DMS153 (cell line): ENCODE data around the gene TBCK.
"Not testable (repeated sequence)": the region's sequence is repeated elsewhere in the genome, so short reads cannot be mapped to it uniquely, and the experiment has no call there.

Source experiments
- DNase-seq: peaks from one replicate; lab custom pipeline; 2025; lab: John Stamatoyannopoulos, UW

TBCK gene

DNA sequence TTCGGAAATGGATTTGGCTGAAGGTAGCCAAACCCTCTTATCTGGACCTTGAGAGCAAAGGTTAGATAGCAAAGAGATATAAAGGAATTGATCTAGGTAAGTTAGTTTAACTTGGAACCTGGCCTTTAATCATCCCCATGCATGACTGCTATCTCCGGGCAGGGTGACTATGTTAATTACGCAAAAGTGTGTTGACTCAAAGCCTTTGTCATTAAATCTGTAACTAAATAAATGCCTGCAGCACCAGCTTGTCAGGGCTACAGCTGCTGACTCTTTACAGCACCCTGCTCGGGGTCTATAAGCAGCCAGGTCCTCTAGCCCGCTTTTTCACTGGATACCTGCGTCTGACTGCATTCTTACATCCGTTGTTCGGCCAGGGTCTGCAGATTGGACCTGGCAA lies 201.7 kb downstream of the TBCK start:
- no peak for DNase-seq

DNA sequence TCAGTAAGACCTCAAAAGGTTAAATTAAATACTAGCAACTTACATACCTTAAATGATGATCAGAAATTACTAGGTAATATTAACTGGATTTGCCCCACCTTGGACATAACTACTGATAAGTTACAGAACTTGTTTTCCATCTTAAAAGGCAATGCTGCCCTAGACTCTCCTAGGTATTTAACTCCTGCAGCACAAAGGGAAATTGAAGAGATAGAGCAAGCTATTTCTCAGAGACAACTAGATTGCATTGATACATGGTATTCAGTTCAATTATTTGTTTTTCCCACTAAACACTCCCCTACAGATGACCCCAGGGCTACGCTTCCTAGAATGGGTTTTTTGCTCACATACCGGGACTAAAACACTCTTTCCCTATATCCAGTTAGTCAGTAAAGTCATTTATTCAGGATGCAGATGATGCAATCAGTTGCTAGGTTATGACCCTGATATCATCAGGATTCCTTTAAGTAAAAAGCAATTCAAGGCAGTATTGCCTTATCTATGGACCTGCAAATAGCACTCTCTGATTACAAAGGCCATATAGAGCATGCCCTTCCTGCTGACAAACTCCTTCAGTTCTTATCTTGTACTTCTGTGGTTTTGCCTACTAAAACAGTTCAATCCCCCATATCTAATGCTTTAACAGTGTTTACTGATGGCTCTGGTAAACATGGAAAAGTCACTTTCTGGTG lies 204.1 kb downstream of the TBCK start:
- not testable (repeated sequence) for DNase-seq

GRCh38 chr4:106109929-106110328 lies 206.1 kb downstream of the TBCK start:
- no peak for DNase-seq

GRCh38 chr4:106105697-106106096 lies 210.3 kb downstream of the TBCK start:
- DNase-seq = no peak

DNA sequence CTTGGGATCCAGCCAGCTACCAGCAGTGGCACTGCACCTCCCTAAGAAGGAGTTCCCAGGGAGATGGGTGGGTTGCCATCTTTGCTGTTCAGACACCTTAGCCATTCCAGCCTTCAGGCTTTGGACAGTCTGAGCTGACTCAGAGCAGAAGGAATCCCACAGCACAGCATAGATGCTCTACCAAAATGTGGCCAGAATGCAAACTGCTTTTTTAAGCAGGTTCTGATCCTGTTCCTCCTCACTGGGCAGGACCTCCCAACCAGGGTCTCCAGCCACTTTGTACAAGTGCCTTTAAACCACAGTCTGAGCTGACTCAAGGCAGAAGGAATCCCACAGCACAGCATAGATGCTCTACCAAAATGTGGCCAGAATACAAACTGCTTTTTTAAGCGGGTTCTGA lies 211.7 kb downstream of the TBCK start:
- DNase-seq = no peak

DNA sequence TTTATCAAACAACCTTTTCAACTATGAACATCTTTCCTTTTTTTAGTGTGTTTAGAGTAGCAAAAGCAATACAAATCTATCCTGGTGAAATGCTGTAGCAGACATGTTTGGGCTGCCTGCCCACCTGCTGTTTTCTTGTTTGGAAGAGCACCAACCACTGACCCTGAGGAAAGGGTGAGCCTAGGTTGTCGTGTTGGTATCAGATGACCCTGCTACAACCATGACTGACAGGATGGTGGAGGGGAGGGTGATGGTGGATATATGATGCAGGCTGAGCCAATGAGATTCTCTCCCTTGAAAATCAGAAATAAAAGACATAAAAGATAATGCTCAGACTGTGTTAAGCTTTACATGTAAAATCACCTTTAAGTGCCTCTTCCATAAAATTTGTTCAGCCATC lies 219.6 kb downstream of the TBCK start:
- DNase-seq = no peak

DNA sequence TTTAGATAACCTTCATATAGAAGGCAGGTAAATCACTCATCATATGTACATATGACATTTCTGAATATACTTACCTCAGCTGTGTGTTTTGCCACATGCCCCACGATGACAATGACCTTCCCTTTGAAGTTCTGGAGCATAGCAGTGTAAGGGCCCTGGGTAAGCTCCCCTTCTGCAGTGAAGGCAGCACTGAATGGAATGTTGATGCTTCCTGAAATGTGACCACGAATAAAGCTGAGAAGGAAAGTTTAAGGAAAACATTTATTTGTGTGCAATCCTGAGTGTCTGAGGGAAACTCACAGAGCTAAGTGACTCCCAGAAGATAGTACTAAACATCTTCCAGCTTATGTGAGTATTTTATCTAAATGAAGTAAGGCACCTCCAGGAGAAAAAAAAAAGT lies 220.6 kb downstream of the TBCK start:
- no peak for DNase-seq

- DNase-seq = no peak
Observed at GRCh38 chr4:106092361-106093040, 223.5 kb downstream of the TBCK start.

DNA sequence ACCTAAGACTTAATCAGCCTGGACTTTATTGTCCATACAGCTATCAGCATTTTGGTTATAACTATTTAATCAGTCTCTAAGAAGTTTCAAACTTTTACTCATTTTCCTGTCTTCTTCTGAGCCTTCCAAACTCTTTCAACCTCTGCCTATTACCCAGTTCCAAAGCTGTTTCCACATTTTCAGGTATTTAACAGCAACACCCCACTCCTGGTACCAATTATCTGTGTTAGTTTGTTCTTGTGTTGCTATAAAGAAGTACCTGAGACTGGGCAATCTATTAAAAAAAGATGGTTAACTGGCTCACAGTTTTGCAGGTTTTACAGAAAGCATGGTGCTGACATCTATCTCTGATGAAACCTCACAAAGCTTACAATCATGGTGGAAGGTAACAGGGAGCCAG lies 225.2 kb downstream of the TBCK start:
- no peak for DNase-seq

DNA sequence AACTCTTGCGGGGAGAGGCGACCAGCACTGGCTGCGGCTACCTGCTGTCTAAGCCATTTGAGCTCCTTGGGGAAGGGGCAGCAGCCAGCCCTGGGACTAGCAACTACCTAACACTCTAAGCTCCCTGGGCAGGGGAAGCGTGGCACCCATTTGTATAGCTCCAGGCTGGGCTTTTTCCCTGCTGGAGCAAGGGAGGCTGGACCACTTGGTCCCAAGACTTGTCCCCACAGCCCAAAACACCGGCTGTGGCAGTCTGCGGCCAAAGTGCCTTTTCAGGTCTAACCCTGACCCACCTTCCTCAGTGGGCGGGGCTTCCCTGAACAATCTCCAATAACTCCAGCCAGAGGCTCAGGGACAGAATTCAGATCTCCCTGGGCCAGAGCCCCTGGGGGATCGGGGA lies 232.9 kb downstream of the TBCK start:
- DNase-seq = no peak

DNA sequence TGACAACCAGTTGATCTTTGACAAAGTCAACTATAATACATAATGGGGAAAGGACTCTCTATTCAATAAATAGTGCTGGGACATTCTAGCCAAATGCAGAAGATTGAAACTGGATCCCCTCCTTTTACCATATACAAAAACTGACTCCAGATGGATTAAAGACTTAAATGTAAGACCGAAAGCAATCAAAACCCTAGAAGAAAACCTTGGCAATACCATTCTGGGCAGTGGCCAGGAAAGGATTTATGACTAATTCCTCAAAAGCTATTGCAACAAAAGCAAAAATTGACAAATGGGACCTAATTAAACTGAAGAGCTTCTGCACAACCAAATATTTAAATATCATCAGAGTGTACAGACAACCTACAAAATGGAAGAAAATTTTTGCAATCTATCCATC lies 235.6 kb downstream of the TBCK start:
- no peak for DNase-seq

DNA sequence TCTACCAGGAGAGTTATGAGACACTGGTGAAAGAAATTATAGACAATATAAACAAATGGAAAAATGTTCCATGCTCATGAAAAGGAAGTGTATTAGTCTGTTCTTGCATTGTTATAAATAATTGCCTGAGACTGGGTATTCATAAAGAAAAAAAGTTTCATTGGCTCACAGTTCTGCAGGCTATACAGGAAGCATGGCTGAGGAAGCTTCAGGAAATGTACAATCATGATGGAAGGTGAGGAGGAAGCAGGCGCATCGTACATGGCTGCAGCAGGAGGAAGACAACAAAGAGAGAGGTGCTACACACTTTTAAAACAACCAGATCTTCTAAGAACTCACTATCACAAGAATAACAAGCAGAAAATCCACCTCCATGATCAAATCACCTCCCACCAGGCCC lies 236.4 kb downstream of the TBCK start:
- DNase-seq = no peak

DNA sequence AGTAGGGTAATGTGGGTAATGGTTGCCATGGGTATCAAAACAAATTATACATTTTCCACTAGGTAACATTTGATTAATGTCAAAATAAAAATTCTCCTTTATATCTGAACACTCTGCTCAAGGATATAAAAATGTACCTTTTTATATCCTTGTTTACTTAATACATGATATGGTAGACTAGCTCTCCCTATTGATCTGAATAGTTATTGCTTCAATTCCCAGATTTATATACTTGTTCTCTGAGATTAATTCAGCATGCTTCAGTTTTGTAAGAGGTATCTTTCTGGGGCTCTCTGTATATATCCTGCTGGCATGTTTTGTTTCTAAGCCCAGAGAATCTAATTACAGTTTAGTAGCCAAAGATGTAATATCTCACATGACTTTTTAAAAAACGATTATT lies 251.0 kb downstream of the TBCK start:
- no peak for DNase-seq

- no peak for DNase-seq
Observed at GRCh38 chr4:106063009-106063408, 253.0 kb downstream of the TBCK start.

DNA sequence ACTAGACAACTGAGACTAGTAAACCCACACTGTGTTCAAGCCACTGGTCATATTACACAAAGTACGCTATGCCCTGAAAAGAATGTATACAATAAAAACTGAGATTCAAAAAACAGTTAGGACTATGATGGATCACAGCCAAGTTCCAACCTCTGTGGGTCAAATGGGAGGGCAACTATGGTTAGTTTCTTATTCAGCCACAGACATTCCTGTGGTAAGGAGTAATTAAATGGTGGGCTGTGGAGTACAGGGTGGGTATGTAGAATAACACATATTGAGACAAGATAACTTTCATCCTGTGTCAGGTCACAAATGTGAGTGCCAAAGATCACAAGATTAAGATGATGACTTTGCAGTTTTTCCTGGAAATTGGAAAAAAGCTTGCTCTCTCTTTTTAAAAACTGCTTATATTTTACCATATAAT lies 253.5 kb downstream of the TBCK start:
- DNase-seq = no peak

DNA sequence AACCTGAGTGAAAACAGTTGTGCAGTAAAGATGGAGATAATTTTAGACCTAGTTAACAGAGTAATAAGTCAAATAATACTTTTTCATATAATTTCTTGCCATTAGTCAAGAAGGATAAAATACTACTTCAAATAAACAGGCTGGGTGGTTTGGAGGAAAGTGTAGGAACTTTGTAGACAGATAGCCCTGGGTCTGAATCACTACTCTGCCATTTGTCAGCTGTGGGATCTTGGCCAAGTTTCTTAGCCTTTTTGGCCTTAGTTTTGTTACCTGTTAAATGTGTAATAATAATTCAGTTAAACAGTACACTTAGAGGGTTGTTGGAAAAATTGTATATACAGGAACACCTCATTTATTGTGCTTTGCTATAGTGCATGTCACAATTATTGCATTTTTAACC lies 257.1 kb downstream of the TBCK start:
- DNase-seq = no peak

- no peak for DNase-seq
Observed at GRCh38 chr4:106056914-106057313, 259.1 kb downstream of the TBCK start.

GRCh38 chr4:106051514-106051913 lies 264.5 kb downstream of the TBCK start:
- DNase-seq = no peak

GRCh38 chr4:106049490-106049889 lies 266.5 kb downstream of the TBCK start:
- DNase-seq = no peak

DNA sequence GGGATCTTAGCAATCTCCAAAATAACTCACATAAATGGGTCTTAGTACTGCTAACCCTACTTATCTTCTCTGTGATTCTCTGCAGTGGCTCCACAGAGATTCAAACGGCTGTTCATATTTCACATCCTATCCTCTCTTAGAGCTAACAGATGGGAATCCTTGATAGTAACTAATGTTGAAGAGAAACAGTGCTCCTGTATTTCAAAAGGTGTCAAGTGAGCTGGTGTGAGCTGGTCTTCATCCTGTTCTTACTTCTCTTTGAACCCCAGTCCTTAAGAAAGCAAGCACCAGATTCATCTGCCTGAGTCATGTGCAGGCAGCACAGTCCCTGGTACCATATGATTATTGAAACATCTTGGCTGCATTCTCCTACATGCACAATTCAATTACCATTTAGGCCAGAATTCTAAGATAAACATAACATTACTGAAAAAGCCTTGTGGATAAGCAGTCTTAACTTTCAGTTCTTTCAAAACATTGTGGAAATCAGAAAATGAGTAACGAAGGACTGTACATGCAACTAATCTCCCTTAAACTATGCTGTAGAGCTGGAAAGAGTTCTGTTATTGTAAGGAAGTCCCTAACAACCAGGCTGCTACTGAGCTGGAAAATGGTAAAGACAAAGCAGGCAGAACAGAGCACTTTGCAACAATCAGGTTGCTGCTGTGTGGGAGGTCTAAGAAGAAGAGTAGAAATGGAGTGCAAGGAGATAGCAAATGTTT lies 267.6 kb downstream of the TBCK start:
- DNase-seq = no peak

DNA sequence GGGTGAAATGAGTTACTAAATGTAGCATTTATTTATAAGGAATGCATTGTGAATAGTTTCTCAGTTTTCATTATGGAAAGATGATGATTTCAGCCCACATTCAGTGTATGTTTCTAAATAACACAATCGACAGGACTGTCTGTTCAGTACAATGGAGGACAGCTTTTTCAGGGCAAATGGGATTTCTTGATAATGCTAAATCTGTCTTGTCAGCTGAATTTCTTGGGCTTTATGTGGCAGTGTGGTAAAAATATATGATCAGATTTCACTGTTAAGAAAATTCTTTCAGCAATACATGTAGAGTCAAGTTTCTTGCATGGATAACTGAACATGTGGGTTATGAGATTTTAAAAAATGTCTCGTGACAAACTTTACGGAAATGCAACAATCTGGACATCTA lies 269.9 kb downstream of the TBCK start:
- no peak for DNase-seq

DNA sequence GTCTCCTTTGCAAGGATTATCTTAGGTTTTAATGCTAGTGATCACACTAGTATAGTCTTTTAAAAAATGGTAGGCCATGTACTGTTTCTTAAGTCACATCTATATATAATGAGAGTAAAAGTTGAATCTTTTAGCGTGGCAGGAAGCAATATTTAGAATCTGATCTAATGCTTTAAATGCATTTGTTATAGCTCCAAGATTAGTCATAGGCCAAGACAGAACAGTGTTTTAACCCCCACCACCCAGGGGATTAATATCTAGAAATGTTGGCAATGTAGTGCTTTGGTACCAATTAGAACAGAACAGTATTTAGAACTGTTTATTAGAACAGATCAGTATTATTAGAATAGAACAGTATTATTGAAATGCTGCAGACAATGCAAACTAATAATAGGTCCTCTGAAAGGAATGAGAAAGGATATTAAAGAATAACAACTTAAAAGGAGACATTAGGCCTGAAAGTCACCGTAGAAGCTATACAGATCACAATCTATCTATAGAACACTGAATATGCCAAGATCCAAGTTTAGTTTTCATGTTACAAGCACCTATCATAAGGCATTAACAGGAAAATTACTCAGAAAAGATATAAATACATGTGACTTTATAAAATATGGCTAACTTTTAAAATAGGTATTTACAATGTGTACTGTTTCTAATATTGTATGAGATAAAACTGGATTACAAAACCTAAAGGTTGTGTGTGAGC lies 274.6 kb downstream of the TBCK start:
- no peak for DNase-seq

- DNase-seq = no peak
Observed at GRCh38 chr4:106039796-106040195, 276.2 kb downstream of the TBCK start.
